ENCODE measurements around the gene AGPAT2. TPM values are rescaled to one million over a fixed set of nuclear protein-coding genes. Genes with fewer than 3 reads are reported as not detected.

AGPAT2 gene
- 10 to 100 TPM; 16.9 to 20.5 TPM for total RNA-seq

- DNase-seq (peak; percentile 79), ATAC-seq (peak; percentile 90)
- Mint-ChIP-seq H3K27me3 (peaks cover 10% of the 10 kb centered on the region), H3K4me1 (peaks cover 13% of the 10 kb centered on the region), H3K4me3 (peak within 1 kb of the TSS; percentile 67), H3K36me3 (no peaks in the 10 kb centered on the region), H3K27ac (peak within 1 kb of the TSS; percentile 59), H3K9me3 (ENCODE audit: low read depth) (no peaks in the 10 kb centered on the region)
- CTCF ChIA-PET: interaction anchor here (1.1 to 7.6 kb wide), 5 partner anchors 15 to 348 kb away, joined by 3 to 33 read pairs (median 3); no protein-coding TSS in a partner anchor
These were observed at the start of gene AGPAT2 for GRCh38 chr9:136686794-136687711. Gene AGPAT2, minus strand, starts transcription at chr9:136687457. Its CDS starts 100 bp downstream, at chr9:136687357.

- H3K36me3 Mint-ChIP-seq: no peaks in the 10 kb centered on the region
- ATAC-seq: no peak
- H3K4me1 Mint-ChIP-seq: peaks cover 6% of the 10 kb centered on the region
- no peak overlapping the region for H3K27ac Mint-ChIP-seq
- peaks cover 3% of the 10 kb centered on the region for H3K27me3 Mint-ChIP-seq
- H3K4me3 Mint-ChIP-seq: no peak overlapping the region
- DNase-seq: no peak
- CTCF ChIA-PET: no interaction called here
- no peaks in the 10 kb centered on the region for H3K9me3 Mint-ChIP-seq (ENCODE audit: low read depth)
These were observed 48.7 kb upstream of the AGPAT2 start for GRCh38 chr9:136735812-136736480.

GRCh38 chr9:136734837-136735496 is 47.7 kb upstream of the AGPAT2 start:
- peaks cover 6% of the 10 kb centered on the region for H3K4me1 Mint-ChIP-seq
- CTCF ChIA-PET: no interaction called here
- H3K9me3 Mint-ChIP-seq (ENCODE audit: low read depth): no peaks in the 10 kb centered on the region
- peaks cover 3% of the 10 kb centered on the region for H3K27me3 Mint-ChIP-seq
- no peak overlapping the region for H3K4me3 Mint-ChIP-seq
- no peak for DNase-seq
- H3K27ac Mint-ChIP-seq: no peak overlapping the region
- ATAC-seq: no peak
- no peaks in the 10 kb centered on the region for H3K36me3 Mint-ChIP-seq

- H3K27me3 Mint-ChIP-seq: peaks cover 7% of the 10 kb centered on the region
- H3K36me3 Mint-ChIP-seq: no peaks in the 10 kb centered on the region
- no peak for DNase-seq
- ATAC-seq: no peak
- peaks cover 10% of the 10 kb centered on the region for H3K4me1 Mint-ChIP-seq
- H3K4me3 Mint-ChIP-seq: no peak overlapping the region
- H3K9me3 Mint-ChIP-seq (ENCODE audit: low read depth): no peaks in the 10 kb centered on the region
- CTCF ChIA-PET: interaction anchor here (0.9 kb wide), 1 partner anchor 10 kb away, joined by 3 read pairs; no protein-coding TSS in a partner anchor
- H3K27ac Mint-ChIP-seq: no peak overlapping the region
These were observed 46.4 kb upstream of the AGPAT2 start for GRCh38 chr9:136733611-136734010.

GRCh38 chr9:136732444-136733178 is 45.4 kb upstream of the AGPAT2 start:
- DNase-seq (no peak), ATAC-seq (no peak)
- peaks cover under 1% of the 10 kb centered on the region for H3K36me3 Mint-ChIP-seq
- peaks cover 8% of the 10 kb centered on the region for H3K4me1 Mint-ChIP-seq
- H3K27ac Mint-ChIP-seq: no peak overlapping the region
- H3K27me3 Mint-ChIP-seq: peaks cover 4% of the 10 kb centered on the region
- H3K9me3 Mint-ChIP-seq (ENCODE audit: low read depth): no peaks in the 10 kb centered on the region
- no peak overlapping the region for H3K4me3 Mint-ChIP-seq
- CTCF ChIA-PET: interaction anchor here (0.6 kb wide), 1 partner anchor 39 kb away, joined by 3 read pairs; no protein-coding TSS in a partner anchor

- Mint-ChIP-seq H3K4me3 (no peak overlapping the region), H3K4me1 (peaks cover 28% of the 10 kb centered on the region), H3K9me3 (ENCODE audit: low read depth) (no peaks in the 10 kb centered on the region), H3K27ac (no peak overlapping the region), H3K36me3 (peaks cover 22% of the 10 kb centered on the region), H3K27me3 (peaks cover 4% of the 10 kb centered on the region)
- DNase-seq (no peak), ATAC-seq (no peak)
- CTCF ChIA-PET: interaction anchor here (0.9 to 2.5 kb wide), 11 partner anchors 10 to 510 kb away, joined by 3 to 7 read pairs (median 4); partner anchors contain the start of gene NPDC1
These were observed 42.7 kb upstream of the AGPAT2 start for GRCh38 chr9:136729926-136730325.

GRCh38 chr9:136729144-136729543 is 41.9 kb upstream of the AGPAT2 start:
- CTCF ChIA-PET: interaction anchor here (0.6 to 3.4 kb wide), 22 partner anchors 12 to 511 kb away, joined by 3 to 30 read pairs (median 4); partner anchors contain the start of genes AGPAT2, AJM1, LCN8 and NPDC1
- Mint-ChIP-seq H3K36me3 (peaks cover 27% of the 10 kb centered on the region), H3K4me3 (peak overlapping the region; percentile 36), H3K27me3 (peaks cover 4% of the 10 kb centered on the region), H3K9me3 (ENCODE audit: low read depth) (no peaks in the 10 kb centered on the region), H3K27ac (no peak overlapping the region), H3K4me1 (peaks cover 31% of the 10 kb centered on the region)
- DNase-seq (no peak), ATAC-seq (no peak)

- H3K4me1 Mint-ChIP-seq: peaks cover 36% of the 10 kb centered on the region
These were observed 41.4 kb upstream of the AGPAT2 start for GRCh38 chr9:136728548-136729123.

GRCh38 chr9:136728080-136728547 is 40.9 kb upstream of the AGPAT2 start:
- ATAC-seq: peak; percentile 79
- Mint-ChIP-seq H3K9me3 (ENCODE audit: low read depth) (no peaks in the 10 kb centered on the region), H3K4me3 (peak overlapping the region; percentile 92), H3K27ac (no peak overlapping the region), H3K27me3 (peaks cover 4% of the 10 kb centered on the region), H3K36me3 (peaks cover 34% of the 10 kb centered on the region), H3K4me1 (peaks cover 38% of the 10 kb centered on the region)
- CTCF ChIA-PET: interaction anchor here (0.8 to 3.4 kb wide), 21 partner anchors 9 to 365 kb away, joined by 3 to 30 read pairs (median 5); partner anchors contain the start of genes AGPAT2, AJM1, DNLZ and LCN8
- DNase-seq: peak; percentile 92

More at GRCh38 chr9:136728548-136729123, 41.4 kb upstream of the AGPAT2 start:
- H3K9me3 Mint-ChIP-seq (ENCODE audit: low read depth): no peaks in the 10 kb centered on the region
- CTCF ChIA-PET: interaction anchor here (0.7 to 3.4 kb wide), 22 partner anchors 10 to 385 kb away, joined by 3 to 30 read pairs (median 5); partner anchors contain the start of genes AGPAT2, AJM1, LCN8 and RABL6
- ATAC-seq (peak; percentile 13), DNase-seq (no peak)
- peaks cover 4% of the 10 kb centered on the region for H3K27me3 Mint-ChIP-seq
- no peak overlapping the region for H3K27ac Mint-ChIP-seq
- peaks cover 32% of the 10 kb centered on the region for H3K36me3 Mint-ChIP-seq
- H3K4me3 Mint-ChIP-seq: peak overlapping the region; percentile 36

GRCh38 chr9:136726631-136727191 is 39.5 kb upstream of the AGPAT2 start:
- CTCF ChIA-PET: interaction anchor here (0.7 to 3.4 kb wide), 21 partner anchors 8 to 403 kb away, joined by 3 to 30 read pairs (median 7); partner anchors contain the start of genes AGPAT2, DIPK1B, DNLZ and MAN1B1
- H3K27ac Mint-ChIP-seq: peak overlapping the region; percentile 87
- H3K4me1 Mint-ChIP-seq: peaks cover 35% of the 10 kb centered on the region
- H3K36me3 Mint-ChIP-seq: peaks cover 34% of the 10 kb centered on the region
- DNase-seq (peak; percentile 80), ATAC-seq (peak; percentile 37)
- H3K27me3 Mint-ChIP-seq: peaks cover 4% of the 10 kb centered on the region
- H3K9me3 Mint-ChIP-seq (ENCODE audit: low read depth): no peaks in the 10 kb centered on the region
- peak overlapping the region; percentile 92 for H3K4me3 Mint-ChIP-seq

GRCh38 chr9:136726118-136726517 is 38.9 kb upstream of the AGPAT2 start:
- peak overlapping the region; percentile 92 for H3K4me3 Mint-ChIP-seq
- peak overlapping the region; percentile 87 for H3K27ac Mint-ChIP-seq

More at GRCh38 chr9:136726118-136726517, 38.9 kb upstream of the AGPAT2 start:
- Mint-ChIP-seq H3K36me3 (peaks cover 34% of the 10 kb centered on the region), H3K27me3 (peaks cover 4% of the 10 kb centered on the region), H3K4me1 (peaks cover 35% of the 10 kb centered on the region), H3K9me3 (ENCODE audit: low read depth) (no peaks in the 10 kb centered on the region)
- DNase-seq: no peak
- ATAC-seq: no peak
- CTCF ChIA-PET: interaction anchor here (0.8 to 3.4 kb wide), 7 partner anchors 10 to 403 kb away, joined by 3 to 30 read pairs (median 5); partner anchors contain the start of gene SAPCD2
